ENCODE measurements around the gene RBM47. TPM values are rescaled to one million over a fixed set of nuclear protein-coding genes. Genes with fewer than 3 reads are reported as not detected.

The RBM47 gene
- total RNA-seq, 1 donor, result 0.72 TPM

GRCh38 chr4:40617872-40618271 lies 11.8 kb downstream of the RBM47 start:
- TF ChIP-seq CTCF (IDR thresholded peaks at IDR 0.05; ENCODE audit: insufficient read depth, low read length), result no peak
- no peak for DNase-seq (ENCODE audit: low read depth)

DNA sequence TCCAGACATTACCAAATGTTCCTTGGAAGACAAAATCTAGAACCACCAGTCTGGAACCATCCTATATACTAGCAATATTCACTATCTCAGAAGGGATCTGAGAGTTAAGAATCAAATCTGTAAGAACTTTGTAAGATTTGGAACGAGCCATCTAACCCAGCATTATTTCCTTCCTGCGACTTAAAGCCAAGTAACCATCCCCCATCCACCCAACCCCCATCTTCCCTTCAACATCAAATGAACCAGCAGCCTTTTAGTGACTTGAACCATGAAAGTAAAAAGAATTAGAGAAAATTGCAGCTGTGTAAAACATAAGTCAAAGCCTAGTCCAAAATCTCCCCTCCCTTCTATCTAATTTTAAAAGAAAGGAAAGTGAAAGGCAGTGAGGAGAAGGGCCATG lies 15.6 kb downstream of the RBM47 start:
- H3K4me3 ChIP-seq (ENCODE audit: low read depth, low read length), result no peak overlapping the region
- TF ChIP-seq CTCF (IDR thresholded peaks at IDR 0.05; ENCODE audit: insufficient read depth, low read length), result no peak
- no peak for DNase-seq (ENCODE audit: low read depth)

More at GRCh38 chr4:40617872-40618271, 11.8 kb downstream of the RBM47 start:
- H3K4me3 ChIP-seq (ENCODE audit: low read depth, low read length), result no peak overlapping the region

- no peak for TF ChIP-seq CTCF (IDR thresholded peaks at IDR 0.05; ENCODE audit: insufficient read depth, low read length)
- no peak overlapping the region for H3K4me3 ChIP-seq (ENCODE audit: low read depth, low read length)
- peak; percentile 40 for DNase-seq (ENCODE audit: low read depth)
Measured at GRCh38 chr4:40613456-40613855, 16.2 kb downstream of the RBM47 start.

DNA sequence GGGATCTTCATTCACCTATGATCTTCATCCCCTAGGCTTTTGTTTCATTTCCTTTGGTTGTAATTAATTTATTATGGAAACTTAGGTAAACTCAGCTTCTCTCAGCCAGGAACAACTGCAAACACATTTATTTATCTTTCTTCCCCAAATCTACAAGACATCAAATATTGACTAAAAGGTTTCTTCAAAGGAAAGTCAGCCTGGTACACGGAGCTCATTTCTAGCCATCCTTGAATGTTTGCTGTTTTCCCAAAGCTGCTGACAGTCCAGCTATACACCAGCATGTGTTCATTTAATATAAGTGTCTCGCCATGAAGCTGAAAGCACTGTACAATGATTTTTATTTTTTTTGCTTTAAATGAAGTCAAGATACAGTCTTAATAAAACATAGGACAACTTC lies 16.8 kb downstream of the RBM47 start:
- no peak for DNase-seq (ENCODE audit: low read depth)
- no peak for TF ChIP-seq CTCF (IDR thresholded peaks at IDR 0.05; ENCODE audit: insufficient read depth, low read length)
- H3K4me3 ChIP-seq (ENCODE audit: low read depth, low read length), result no peak overlapping the region

- TF ChIP-seq CTCF (IDR thresholded peaks at IDR 0.05; ENCODE audit: insufficient read depth, low read length), result no peak
- no peak for DNase-seq (ENCODE audit: low read depth)
- no peak overlapping the region for H3K4me3 ChIP-seq (ENCODE audit: low read depth, low read length)
Measured at GRCh38 chr4:40612283-40612682, 17.4 kb downstream of the RBM47 start.

DNA sequence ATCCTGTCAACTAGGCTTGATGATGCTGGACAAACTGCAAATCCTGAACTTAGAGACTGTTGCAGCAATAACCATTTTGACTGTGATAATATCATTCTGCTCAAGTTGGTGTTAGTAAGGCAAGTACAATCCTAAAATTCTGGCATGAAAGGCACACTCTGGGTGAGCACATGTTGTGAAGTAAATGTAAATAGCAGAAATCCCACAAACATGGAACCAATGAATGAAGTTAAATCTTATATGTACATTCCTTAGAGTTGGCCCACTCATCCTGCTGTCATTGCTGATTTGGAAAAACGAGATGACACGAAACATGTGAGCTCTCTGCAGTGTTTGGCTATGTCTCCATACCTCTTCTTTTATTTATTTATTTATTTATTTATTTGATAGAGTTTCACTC lies 21.0 kb downstream of the RBM47 start:
- TF ChIP-seq CTCF (IDR thresholded peaks at IDR 0.05; ENCODE audit: insufficient read depth, low read length), result no peak
- H3K4me3 ChIP-seq (ENCODE audit: low read depth, low read length), result no peak overlapping the region
- peak; percentile 61 for DNase-seq (ENCODE audit: low read depth)

- H3K4me3 ChIP-seq (ENCODE audit: low read depth, low read length), result no peak overlapping the region
- peak; percentile 63 for DNase-seq (ENCODE audit: low read depth)
- no peak for TF ChIP-seq CTCF (IDR thresholded peaks at IDR 0.05; ENCODE audit: insufficient read depth, low read length)
Measured at GRCh38 chr4:40607221-40607620, 22.4 kb downstream of the RBM47 start.

Data from fibroblast of the aortic adventitia (primary cell).